HepG2 (cell line): ENCODE results near the gene POLR1G. TPM values are rescaled to one million over a fixed set of nuclear protein-coding genes. Genes with fewer than 3 reads are reported as not detected.

Experiments used
- FOXM1 ChIP-seq: sonication (generic); formaldehyde crosslinking; IDR thresholded peaks from 2 replicates; pipeline ENCODE4 v1.5.0; 2020; ENCODE audit warnings: missing genetic modification reagents
- HDAC1 ChIP-seq: sonication (generic); formaldehyde crosslinking; IDR thresholded peaks from 2 replicates; pipeline ENCODE4 v1.5.1; 2020; ENCODE audit warnings: mild to moderate bottlenecking, missing genetic modification reagents
- HMG20A ChIP-seq: IDR thresholded peaks from 2 replicates; pipeline ENCODE4 v1.6.1; 2016; ENCODE audit warnings: borderline replicate concordance
- MAF1 ChIP-seq: sonication (generic); formaldehyde crosslinking; IDR thresholded peaks from 2 replicates; pipeline ENCODE4 v1.5.0; 2020; ENCODE audit warnings: missing genetic modification reagents, borderline replicate concordance
- MIER3 ChIP-seq: IDR thresholded peaks from 2 replicates; pipeline ENCODE4 v1.6.1; 2016; ENCODE audit warnings: missing compliant biosample characterization, borderline replicate concordance
- NKX3-1 ChIP-seq: sonication (generic); formaldehyde crosslinking; IDR thresholded peaks from 2 replicates; pipeline ENCODE4 v1.5.0; 2020; ENCODE audit warnings: missing genetic modification reagents
- PRDM15 ChIP-seq: sonication (generic); formaldehyde crosslinking; IDR thresholded peaks from 2 replicates; pipeline ENCODE4 v1.4.0; 2020; ENCODE audit warnings: missing genetic modification reagents
- RORA ChIP-seq: sonication (generic); formaldehyde crosslinking; IDR thresholded peaks from 2 replicates; pipeline ENCODE4 v1.5.0; 2020; ENCODE audit warnings: mild to moderate bottlenecking, missing genetic modification reagents, moderate library complexity
- TRIM24 ChIP-seq: sonication (generic); formaldehyde crosslinking; IDR thresholded peaks from 2 replicates; pipeline ENCODE4 v1.8.0; 2022; ENCODE audit warnings: mild to moderate bottlenecking, missing genetic modification reagents
- YY1 ChIP-seq: IDR thresholded peaks from 2 replicates; pipeline ENCODE4 v1.6.1; 2011; ENCODE audit warnings: low read length, low read depth, moderate library complexity, mild to moderate bottlenecking; ENCODE audit not compliant: insufficient read depth, insufficient replicate concordance
- ZBTB49 ChIP-seq: sonication (generic); formaldehyde crosslinking; IDR thresholded peaks from 2 replicates; pipeline ENCODE4 v1.4.0; 2020; ENCODE audit warnings: missing genetic modification reagents, borderline replicate concordance
- ZKSCAN8 ChIP-seq: IDR thresholded peaks from 2 replicates; pipeline ENCODE4 v1.6.1; 2016; ENCODE audit warnings: borderline replicate concordance, missing genetic modification reagents, missing compliant biosample characterization
- ZNF564 ChIP-seq: sonication (generic); formaldehyde crosslinking; IDR thresholded peaks from 2 replicates; pipeline ENCODE4 v1.8.1; 2023; ENCODE audit warnings: mild to moderate bottlenecking, missing genetic modification reagents
- ZNF574 ChIP-seq: sonication (generic); formaldehyde crosslinking; IDR thresholded peaks from 2 replicates; pipeline ENCODE4 v1.4.0; 2020; ENCODE audit warnings: missing genetic modification reagents
- ZNF691 ChIP-seq: sonication (generic); formaldehyde crosslinking; IDR thresholded peaks from 2 replicates; pipeline ENCODE4 v1.4.0; 2020; ENCODE audit warnings: missing genetic modification reagents, low read depth, mild to moderate bottlenecking, borderline replicate concordance
- ZNF75D ChIP-seq: sonication (generic); formaldehyde crosslinking; IDR thresholded peaks from 2 replicates; pipeline ENCODE4 v1.8.1; 2023; ENCODE audit warnings: missing genetic modification reagents, mild to moderate bottlenecking, borderline replicate concordance
- ZSCAN5A ChIP-seq: sonication (generic); formaldehyde crosslinking; IDR thresholded peaks from 2 replicates; pipeline ENCODE4 v1.8.0; 2022; ENCODE audit warnings: mild to moderate bottlenecking, missing genetic modification reagents, borderline replicate concordance
- polyA plus RNA-seq, 8 experiments: library from polyadenylated mRNA; depleted of rRNA in 3 of 8; stranded (reverse) in 7 of 8; unstranded in 1 of 8; fragments of >200 nt; fragmentation: Illumina TruSeq in 4 of 8; extraction: Trizol in 4 of 8; gene quantifications; 2 replicates each; pipeline versions ENCODE4 v1.2.1 to v1.2.3, GENCODE V29; 2011 to 2016; ENCODE audit warnings: low read depth in 4 of 8, missing spikeins in 1 of 8, mixed read lengths in 1 of 8; ENCODE audit not compliant: insufficient read depth in 1 of 8
- total RNA-seq, 5 experiments: library from RNA; depleted of rRNA; stranded (reverse); fragments of >200 nt; fragmentation: Illumina TruSeq; extraction: Trizol; gene quantifications; 2 replicates each; pipeline ENCODE4 v1.2.3, GENCODE V29; 2016; ENCODE audit warnings: low read depth in 1 of 5

Gene POLR1G
- total and polyA plus RNA-seq, 2 of the 13 experiments (the other 11 are each of a cell fraction or from before 2014, with no cell fraction given) = 3.5 to 20.8 TPM

GRCh38 chr19:45424191-45425058 is 18.0 kb downstream of the POLR1G start (continued):
- TF ChIP-seq ZNF691 (CRISPR knock-in tag) (peak; percentile 35; the same call in 1 of the 2 replicates), TRIM24 (no peak), ZNF574 (CRISPR knock-in tag) (peak; percentile 86), RORA (no peak), FOXM1 (no peak), MIER3 (no peak), PRDM15 (CRISPR knock-in tag) (no peak), MAF1 (no peak; the same call in 1 of the 2 replicates), ZNF564 (CRISPR knock-in tag) (no peak), ZBTB49 (CRISPR knock-in tag) (no peak), ZNF75D (CRISPR knock-in tag) (no peak), ZSCAN5A (CRISPR knock-in tag) (no peak), NKX3-1 (CRISPR knock-in tag) (no peak), HDAC1 (CRISPR knock-in tag) (peak; percentile 69), YY1 (no peak), HMG20A (CRISPR knock-in tag) (no peak), ZKSCAN8 (CRISPR knock-in tag) (peak; percentile 77; the same call in 1 of the 2 replicates)
